HG03439 (cell line): ENCODE data around the gene MTA1.

Source experiments
- ATAC-seq: cut with Tn5 transposase; IDR thresholded peaks from one replicate; pipeline ENCODE4 v1.9.1; 2021; ENCODE audit warnings: mild to moderate bottlenecking, moderate library complexity; ENCODE audit not compliant: unreplicated experiment

MTA1 gene

GRCh38 chr14:105458010-105458409 lies 38.4 kb downstream of the MTA1 start:
- no peak for ATAC-seq

- no peak for ATAC-seq
Observed at GRCh38 chr14:105458571-105458970, 38.9 kb downstream of the MTA1 start.

- no peak for ATAC-seq
Observed at GRCh38 chr14:105460116-105460515, 40.5 kb downstream of the MTA1 start.

DNA sequence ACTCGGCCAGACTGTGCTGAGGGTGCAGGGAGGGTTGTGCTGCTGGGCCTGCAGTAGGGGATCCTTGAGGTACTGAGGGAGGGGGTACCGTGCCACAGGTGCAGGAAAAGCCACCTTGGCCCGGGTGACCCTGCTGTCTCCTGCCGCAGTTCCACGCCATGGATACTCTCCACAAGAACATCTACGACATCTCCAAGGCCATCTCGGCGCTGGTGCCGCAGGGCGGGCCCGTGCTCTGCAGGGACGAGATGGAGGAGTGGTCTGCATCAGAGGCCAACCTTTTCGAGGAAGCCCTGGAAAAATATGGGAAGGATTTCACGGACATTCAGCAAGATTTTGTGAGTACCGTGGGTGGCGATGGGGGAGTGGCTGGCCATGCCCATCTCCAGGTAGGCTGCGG lies 41.0 kb downstream of the MTA1 start:
- ATAC-seq, result no peak

DNA sequence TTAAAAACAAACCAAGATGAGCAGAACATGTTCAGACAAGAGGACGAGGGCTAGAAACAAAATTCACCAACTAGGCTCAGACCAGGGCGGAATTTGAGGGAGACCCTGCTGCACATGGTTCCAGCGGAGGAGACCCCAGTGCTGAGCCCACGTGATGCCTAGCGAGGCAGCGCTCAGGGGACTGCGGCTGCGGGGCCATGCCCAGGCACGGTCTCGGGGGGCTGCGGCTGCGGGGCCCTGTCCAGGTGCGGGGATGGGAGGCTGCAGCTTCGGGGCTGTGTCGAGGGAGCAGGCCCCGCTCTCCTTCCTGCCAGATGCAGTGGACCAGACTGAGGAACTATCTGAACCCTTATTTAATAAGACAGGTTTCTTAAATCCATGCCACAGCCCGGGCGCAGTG lies 42.3 kb downstream of the MTA1 start:
- ATAC-seq, result no peak

- no peak for ATAC-seq
Observed at GRCh38 chr14:105464501-105464900, 44.9 kb downstream of the MTA1 start.

DNA sequence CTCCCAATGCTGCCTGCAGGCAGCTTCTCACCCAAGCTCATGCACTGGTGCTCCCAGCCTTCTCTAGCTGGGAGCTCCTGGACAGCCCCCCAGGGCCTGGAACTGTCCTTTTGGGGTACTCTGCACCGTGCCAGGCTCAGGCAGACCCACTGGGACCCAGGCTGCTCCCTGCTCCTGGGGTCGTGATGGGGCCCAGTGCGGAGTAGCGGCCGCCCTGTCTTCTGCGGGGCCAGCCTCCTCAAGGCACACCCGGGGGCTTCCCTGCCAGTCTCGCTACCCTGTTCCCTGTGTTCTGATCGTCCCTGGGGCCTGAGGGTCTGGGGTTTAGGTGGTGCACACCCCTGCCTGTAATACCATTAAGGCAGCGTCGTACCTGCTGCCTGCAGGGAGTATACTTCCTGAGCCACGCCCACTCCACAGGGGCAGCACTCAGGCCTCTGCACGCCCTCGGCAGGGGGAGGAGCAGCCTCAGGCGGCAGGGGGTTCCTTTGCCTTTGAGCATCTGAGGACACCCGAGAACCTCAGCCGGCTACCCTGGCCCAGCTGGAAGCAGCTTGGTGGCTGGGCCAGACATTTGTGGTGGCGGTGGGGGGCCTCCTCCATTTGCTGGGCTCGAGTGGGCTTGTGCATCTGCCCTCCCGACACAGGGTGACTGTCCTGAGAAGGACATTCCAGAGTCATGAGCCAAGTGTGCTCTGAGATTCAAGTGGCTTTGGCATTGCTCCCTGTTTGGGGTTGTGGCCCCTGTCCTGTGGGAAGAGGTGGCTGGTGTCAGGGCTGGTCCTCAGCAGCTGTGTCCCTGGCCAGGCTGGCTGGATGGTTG lies 45.8 kb downstream of the MTA1 start:
- no peak for ATAC-seq

GRCh38 chr14:105466531-105467248 lies 47.1 kb downstream of the MTA1 start:
- no peak for ATAC-seq

GRCh38 chr14:105467249-105467941 lies 47.8 kb downstream of the MTA1 start:
- no peak for ATAC-seq

GRCh38 chr14:105467942-105468471 lies 48.4 kb downstream of the MTA1 start:
- no peak for ATAC-seq

DNA sequence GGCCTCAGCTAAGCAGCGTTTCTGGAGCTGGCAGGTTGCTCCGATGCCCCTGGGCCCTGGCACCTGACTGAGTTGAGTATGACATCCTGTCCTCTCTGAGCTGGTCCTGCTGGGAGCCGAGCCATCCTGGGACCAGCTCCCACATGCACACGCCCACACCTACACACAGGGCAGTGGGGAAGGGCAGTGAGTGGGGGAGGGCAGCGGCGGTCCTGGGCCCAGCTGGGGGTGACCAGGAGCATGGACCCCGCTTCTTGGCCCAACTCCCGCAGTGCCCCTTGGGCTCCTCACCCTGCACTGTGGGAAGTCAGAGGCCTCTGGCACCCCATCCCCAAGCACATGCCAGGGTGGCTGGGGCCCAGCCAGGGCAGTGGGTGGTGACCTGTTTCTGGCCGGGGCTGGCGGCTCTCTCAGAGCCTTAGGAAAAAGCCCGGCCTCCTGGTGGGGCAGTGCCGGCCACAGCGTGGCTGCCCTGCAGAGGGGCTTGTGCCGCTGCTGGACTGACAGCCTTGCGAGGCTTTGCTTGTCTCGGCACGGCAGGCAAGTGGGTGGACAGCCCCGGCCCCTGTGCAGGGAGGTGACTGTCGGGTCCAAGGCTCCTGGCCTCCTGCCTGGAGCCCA lies 49.1 kb downstream of the MTA1 start:
- ATAC-seq, result no peak

GRCh38 chr14:105469456-105470349 lies 50.1 kb downstream of the MTA1 start:
- no peak for ATAC-seq

DNA sequence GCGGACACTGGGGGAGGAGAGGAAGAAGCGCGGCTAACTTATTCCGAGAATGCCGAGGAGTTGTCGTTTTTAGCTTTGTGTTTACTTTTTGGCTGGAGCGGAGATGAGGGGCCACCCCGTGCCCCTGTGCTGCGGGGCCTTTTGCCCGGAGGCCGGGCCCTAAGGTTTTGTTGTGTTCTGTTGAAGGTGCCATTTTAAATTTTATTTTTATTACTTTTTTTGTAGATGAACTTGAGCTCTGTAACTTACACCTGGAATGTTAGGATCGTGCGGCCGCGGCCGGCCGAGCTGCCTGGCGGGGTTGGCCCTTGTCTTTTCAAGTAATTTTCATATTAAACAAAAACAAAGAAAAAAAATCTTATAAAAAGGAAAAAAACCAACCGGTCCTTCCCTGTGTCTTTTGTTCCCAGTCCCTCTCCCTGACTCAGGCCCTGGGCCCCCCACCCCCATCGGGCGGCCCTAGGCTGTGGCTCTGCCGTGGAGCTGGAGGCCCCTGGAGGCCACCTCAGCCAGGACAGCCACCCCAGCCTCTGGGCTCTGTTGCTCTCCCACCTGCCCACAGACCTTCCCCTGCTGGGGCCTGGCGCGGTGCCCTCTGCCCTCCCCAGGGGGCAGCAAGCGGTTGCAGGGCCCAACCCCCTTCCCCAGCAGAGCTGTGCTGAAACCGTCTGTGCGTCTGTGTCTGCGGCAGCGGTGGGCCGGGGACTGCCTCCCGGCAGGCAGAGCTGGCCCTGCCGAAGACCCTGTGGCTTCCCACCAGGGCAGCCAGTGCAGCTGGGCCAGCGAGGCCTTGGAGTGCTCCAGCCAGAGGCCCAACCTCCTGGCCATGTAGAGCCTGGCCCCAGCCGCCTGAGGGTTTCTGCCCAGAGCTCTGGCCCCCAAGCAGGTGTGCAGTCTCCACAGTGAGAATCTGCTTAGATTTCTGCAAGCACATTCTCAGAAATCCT lies 51.0 kb downstream of the MTA1 start:
- ATAC-seq, result no peak

DNA sequence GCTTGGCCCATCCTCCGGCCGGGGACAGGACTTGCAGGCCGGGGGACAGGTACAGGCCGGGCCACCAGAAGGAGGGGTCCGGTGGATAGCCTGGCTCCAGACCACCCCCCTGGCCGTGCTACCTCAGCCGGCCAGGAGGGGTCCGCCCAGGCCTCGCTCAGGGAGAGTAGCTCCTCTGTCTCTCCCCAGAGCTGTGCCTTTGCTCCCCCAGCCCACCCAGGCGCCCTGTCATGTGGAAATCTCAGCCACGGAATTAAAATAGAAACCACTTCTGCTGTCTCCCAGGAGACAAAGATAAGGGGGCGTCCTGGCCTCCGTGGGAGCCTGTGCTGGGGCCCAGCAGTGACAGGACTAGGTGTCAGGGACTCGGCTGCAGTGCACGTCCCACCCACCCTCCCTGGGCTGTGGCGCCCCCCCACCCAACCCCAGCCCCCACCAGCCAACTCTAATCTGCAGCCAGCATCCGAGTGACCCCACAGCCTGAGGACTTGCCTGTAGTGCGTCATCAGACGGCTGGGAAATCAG lies 51.7 kb downstream of the MTA1 start:
- ATAC-seq, result no peak

DNA sequence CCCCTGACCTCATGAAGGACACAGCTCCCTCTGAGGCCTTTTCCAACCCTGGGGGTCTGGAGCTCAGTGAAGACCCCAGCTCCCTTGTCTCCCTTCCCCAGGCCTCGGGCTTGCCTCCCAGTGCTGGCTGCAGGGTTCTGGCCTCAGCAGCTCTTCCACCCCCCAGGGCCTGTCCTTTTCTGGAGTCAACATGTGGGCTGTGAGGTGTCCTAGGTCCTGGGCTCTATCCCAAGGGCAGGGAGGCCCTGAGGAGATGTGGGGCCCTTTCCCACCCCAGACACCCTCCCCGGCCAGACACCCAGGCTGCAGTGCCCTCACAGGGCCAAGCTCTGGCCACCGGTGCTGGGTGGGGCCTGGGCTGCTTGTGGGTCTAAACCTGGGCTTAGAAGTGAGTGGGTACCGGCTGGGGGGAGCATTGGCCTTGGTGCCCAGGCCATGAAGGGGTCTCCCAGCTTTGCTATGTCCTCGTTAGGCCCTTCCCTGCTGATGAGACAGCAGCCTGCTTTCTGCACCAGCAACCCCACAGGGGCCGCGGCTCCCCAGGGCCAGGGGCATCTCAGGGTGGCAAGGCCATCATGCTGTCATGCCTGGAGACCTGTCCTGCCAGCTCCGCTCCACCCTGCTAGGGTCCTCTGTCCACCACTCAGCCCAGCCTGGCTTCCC lies 52.3 kb downstream of the MTA1 start:
- no peak for ATAC-seq

GRCh38 chr14:105472486-105472991 lies 52.9 kb downstream of the MTA1 start:
- ATAC-seq, result no peak

DNA sequence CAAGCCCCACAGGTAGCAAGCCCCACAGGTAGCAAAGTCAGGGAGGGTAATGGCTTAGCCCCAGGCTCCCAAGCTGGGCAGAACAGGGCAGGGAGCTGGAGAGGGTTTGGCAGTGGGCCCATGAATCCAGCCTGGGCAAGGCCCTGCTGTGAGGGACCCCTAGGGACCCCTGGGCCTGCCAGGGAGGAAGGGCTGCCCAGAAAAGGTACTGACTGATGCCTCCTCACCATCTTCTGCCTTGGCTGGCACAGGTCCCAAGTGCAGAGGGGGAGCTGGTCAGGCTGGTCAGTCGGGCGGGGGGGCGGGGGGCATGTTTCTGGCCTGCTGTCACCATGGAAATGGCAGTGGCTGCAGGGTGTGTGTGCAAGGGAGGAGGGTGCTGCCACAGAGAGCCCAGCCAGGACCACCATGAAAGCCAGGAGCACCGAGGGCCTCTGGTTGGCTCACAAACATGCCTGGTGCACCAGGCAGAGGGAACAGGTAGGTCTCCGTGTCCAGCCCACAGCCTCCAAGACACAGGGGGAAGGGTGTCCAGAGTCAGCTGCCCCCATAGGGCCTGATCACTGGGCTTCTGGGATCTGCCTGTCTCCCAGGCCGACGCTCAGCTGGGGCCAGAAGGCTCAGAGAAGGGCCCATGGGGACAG lies 53.5 kb downstream of the MTA1 start:
- ATAC-seq, result no peak
